GM15510 (cell line): ENCODE results near the gene CNTN4.

Experiments
- POLR2A ChIP-seq: IDR thresholded peaks from 3 replicates; pipeline ENCODE4 v1.6.1; 2011; ENCODE audit warnings: borderline replicate concordance; ENCODE audit not compliant: insufficient read length; ENCODE audit errors: extremely low read depth

CNTN4 gene

GRCh38 chr3:2810723-2811122 is 712.1 kb downstream of the CNTN4 start:
- TF ChIP-seq POLR2A = no peak

GRCh38 chr3:2819571-2819970 is 720.9 kb downstream of the CNTN4 start:
- no peak for TF ChIP-seq POLR2A

- no peak for TF ChIP-seq POLR2A
These were observed 723.9 kb downstream of the CNTN4 start for GRCh38 chr3:2822611-2823010.

DNA sequence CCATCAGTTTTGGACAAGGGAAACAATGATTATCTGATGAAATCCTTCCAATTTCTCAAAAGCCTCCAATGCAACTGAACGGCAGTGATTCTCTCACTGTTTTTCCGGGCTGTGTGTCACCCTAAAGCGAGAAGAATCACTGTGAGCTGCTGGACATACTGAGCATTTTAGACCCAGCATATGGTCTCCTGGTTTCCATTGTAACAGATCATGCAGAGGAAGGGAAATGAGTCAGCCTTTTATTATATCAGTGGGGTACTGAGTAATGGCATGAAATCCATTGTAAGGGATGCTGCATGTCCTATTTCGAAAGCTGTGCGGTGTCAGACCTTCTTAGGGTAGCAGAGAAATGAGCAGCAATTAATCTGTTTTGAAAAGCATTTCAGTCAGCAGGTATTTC is 724.4 kb downstream of the CNTN4 start:
- TF ChIP-seq POLR2A = no peak

GRCh38 chr3:2823437-2824211 is 725.0 kb downstream of the CNTN4 start:
- TF ChIP-seq POLR2A = no peak

GRCh38 chr3:2826036-2826435 is 727.4 kb downstream of the CNTN4 start:
- no peak for TF ChIP-seq POLR2A

DNA sequence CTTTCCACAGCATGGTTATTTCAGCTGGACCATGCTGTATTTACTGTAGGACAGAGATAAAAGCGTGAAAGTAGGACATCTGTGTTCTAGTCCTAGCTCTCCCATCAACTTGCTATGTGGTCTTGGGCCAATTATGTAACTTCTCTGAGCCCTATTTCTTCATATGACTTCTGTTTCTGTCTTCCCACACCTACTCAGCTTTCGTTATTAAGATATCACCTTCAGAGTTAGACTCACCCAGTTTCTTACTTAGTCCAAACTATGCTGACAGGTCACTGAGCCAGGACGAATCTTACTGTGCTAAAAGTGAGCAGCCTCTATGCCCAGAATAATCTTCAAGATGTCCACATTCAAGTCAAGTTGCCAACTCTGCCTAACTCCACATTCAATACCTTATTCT is 727.8 kb downstream of the CNTN4 start:
- TF ChIP-seq POLR2A = no peak

- TF ChIP-seq POLR2A = no peak
These were observed 738.6 kb downstream of the CNTN4 start for GRCh38 chr3:2837239-2837638.

DNA sequence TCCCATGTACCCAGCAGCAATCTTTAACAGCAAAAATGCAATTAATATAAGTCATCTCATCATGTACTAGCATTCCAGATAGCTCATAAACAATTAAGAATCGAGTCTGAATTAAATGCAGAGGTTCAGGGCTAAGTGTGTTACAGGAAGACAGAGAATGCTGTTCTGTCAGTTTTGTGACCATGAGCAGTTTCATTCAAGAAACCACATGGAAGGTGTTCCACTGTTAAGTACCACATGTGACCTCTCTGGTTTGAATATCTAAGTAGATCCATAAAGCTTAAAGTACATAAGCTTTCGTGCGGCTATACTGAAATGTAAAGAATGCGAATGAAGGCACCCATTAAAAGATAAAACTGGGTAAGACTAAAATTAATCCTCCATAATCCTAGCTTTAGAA is 739.2 kb downstream of the CNTN4 start:
- TF ChIP-seq POLR2A = no peak

- TF ChIP-seq POLR2A = no peak
These were observed 740.0 kb downstream of the CNTN4 start for GRCh38 chr3:2838546-2839157.

DNA sequence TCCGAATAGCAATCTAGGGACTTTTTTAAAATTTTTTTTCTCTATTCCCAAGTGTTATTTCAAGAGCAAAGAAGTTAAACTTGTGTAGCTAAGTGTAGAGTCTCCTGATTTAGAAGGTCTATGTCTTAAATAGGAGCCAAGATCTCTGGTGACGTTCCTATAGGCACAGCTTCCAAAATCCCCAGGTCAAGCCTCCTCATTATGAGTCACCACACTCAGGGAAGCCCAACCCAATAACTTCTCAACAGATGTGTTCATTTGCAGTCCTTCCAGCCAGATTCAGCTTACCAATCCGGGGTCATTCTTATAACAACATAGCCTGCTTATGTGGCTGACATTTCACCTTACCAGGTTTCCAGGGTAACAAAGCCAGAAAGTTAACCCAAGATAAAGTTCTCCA is 741.2 kb downstream of the CNTN4 start:
- TF ChIP-seq POLR2A = no peak

GRCh38 chr3:2847062-2847841 is 748.6 kb downstream of the CNTN4 start:
- TF ChIP-seq POLR2A = no peak

GRCh38 chr3:2849092-2849491 is 750.4 kb downstream of the CNTN4 start:
- TF ChIP-seq POLR2A = no peak

GRCh38 chr3:2850701-2851100 is 752.0 kb downstream of the CNTN4 start:
- TF ChIP-seq POLR2A = no peak

GRCh38 chr3:2851361-2851760 is 752.7 kb downstream of the CNTN4 start:
- TF ChIP-seq POLR2A = no peak
